ENCODE results near the gene RABGAP1L. TPM values are rescaled to one million over a fixed set of nuclear protein-coding genes. Genes with fewer than 3 reads are reported as not detected.
"Not testable (repeated sequence)": the region's sequence is repeated elsewhere in the genome, so short reads cannot be mapped to it uniquely, and the experiment has no call there.

Gene RABGAP1L
- total RNA-seq, 4 donors from 2014 or later: 42.4 to 74.5 (median 49.1) TPM

GRCh38 chr1:174689524-174689923 lies 530.2 kb downstream of the RABGAP1L start:
- H3K4me1 ChIP-seq: no peaks in the 10 kb centered on the region
- no peak overlapping the region for H3K4me3 ChIP-seq
- no peak overlapping the region for H3K27ac ChIP-seq
- DNase-seq (ENCODE audit: low spot score in 2 of 2): no peak
- H3K36me3 ChIP-seq: peaks cover 0 to 12% (median 0%) of the 10 kb centered on the region in 3 donors
- WGBS, 2 donors: 69 to 72% methylated on average over 1 of the region's 1 CpG
- TF ChIP-seq POLR2A (IDR thresholded peaks at IDR 0.05): no peak
- H3K9me3 ChIP-seq: no peaks in the 10 kb centered on the region
- no peaks in the 10 kb centered on the region for H3K27me3 ChIP-seq

DNA sequence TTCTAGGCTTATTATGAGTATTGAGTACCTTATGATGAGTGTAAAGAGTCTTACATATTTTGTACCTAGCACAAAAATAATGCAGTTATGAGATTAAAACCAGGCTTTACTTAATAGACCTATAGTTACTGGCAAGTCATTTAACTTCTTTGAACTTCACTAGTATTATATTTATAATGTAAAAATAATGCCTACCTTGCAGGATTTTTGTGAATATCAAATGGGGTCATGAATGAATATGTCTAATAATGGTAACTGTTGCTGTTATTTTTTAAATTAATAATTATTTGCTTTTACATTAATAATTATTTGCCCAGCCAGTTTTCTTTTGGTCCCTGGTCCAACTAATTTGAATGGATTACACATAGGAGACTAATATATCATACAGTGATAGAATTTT lies 530.9 kb downstream of the RABGAP1L start:
- no peak for TF ChIP-seq EP300 (IDR thresholded peaks at IDR 0.05)
- TF ChIP-seq CTCF (IDR thresholded peaks at IDR 0.05): no peak
- no peak for TF ChIP-seq POLR2A (IDR thresholded peaks at IDR 0.05)
- DNase-seq (ENCODE audit: low spot score in 2 of 2): no peak
- Histone ChIP-seq H3K4me3 (no peak overlapping the region), H3K4me1 (no peaks in the 10 kb centered on the region), H3K36me3 (peaks cover 0 to 6% (median 0%) of the 10 kb centered on the region in 3 donors), H3K9me3 (no peaks in the 10 kb centered on the region), H3K27ac (no peak overlapping the region), H3K27me3 (no peaks in the 10 kb centered on the region)

- H3K9me3 ChIP-seq: no peaks in the 10 kb centered on the region
- H3K4me3 ChIP-seq: no peak overlapping the region
- 77 to 91% methylated on average over 1 of the region's 1 CpG for WGBS, 2 donors
- no peaks in the 10 kb centered on the region for H3K27me3 ChIP-seq
- TF ChIP-seq EP300 (IDR thresholded peaks at IDR 0.05) (no peak), POLR2A (IDR thresholded peaks at IDR 0.05) (no peak), CTCF (IDR thresholded peaks at IDR 0.05) (no peak)
- no peak for DNase-seq (ENCODE audit: low spot score in 2 of 2)
- H3K36me3 ChIP-seq: no peaks in the 10 kb centered on the region
- no peak overlapping the region for H3K27ac ChIP-seq
- H3K4me1 ChIP-seq: no peaks in the 10 kb centered on the region
Measured at GRCh38 chr1:174692313-174692712, 533.0 kb downstream of the RABGAP1L start.

- DNase-seq (ENCODE audit: low spot score in 2 of 2): no peak
- H3K9me3 ChIP-seq: no peaks in the 10 kb centered on the region
- no peaks in the 10 kb centered on the region for H3K27me3 ChIP-seq
- no peak for TF ChIP-seq CTCF (IDR thresholded peaks at IDR 0.05)
- no peak for TF ChIP-seq EP300 (IDR thresholded peaks at IDR 0.05)
- no peak for TF ChIP-seq POLR2A (IDR thresholded peaks at IDR 0.05)
- no peaks in the 10 kb centered on the region for H3K36me3 ChIP-seq
- H3K4me3 ChIP-seq: no peak overlapping the region
- no peaks in the 10 kb centered on the region for H3K4me1 ChIP-seq
- WGBS, 2 donors: 58 to 65% methylated on average over 3 of the region's 3 CpGs
- H3K27ac ChIP-seq: no peak overlapping the region
Measured at GRCh38 chr1:174693085-174693484, 533.8 kb downstream of the RABGAP1L start.

DNA sequence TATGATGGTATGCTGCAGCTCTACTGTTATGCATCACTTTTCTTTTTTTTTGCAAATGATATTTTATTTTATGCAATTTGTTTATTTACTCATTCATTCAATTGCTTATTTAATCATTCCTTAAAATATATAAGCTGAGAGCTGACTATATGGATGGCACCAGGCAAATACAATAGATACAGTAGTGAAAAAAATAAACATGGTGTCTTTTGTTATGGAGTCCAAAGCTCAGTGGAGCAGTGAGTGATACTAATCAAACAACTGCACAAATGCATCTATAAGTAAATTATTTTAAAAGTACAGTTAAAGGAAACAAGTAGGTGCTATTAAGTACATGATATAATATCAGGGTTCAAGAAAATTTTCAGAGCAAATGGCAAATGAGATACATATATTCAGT lies 534.2 kb downstream of the RABGAP1L start:
- not testable (repeated sequence) for H3K4me3 ChIP-seq; DNase-seq (ENCODE audit: low spot score in 2 of 2); H3K27me3 ChIP-seq; H3K27ac ChIP-seq; H3K4me1 ChIP-seq; H3K9me3 ChIP-seq; H3K36me3 ChIP-seq

DNA sequence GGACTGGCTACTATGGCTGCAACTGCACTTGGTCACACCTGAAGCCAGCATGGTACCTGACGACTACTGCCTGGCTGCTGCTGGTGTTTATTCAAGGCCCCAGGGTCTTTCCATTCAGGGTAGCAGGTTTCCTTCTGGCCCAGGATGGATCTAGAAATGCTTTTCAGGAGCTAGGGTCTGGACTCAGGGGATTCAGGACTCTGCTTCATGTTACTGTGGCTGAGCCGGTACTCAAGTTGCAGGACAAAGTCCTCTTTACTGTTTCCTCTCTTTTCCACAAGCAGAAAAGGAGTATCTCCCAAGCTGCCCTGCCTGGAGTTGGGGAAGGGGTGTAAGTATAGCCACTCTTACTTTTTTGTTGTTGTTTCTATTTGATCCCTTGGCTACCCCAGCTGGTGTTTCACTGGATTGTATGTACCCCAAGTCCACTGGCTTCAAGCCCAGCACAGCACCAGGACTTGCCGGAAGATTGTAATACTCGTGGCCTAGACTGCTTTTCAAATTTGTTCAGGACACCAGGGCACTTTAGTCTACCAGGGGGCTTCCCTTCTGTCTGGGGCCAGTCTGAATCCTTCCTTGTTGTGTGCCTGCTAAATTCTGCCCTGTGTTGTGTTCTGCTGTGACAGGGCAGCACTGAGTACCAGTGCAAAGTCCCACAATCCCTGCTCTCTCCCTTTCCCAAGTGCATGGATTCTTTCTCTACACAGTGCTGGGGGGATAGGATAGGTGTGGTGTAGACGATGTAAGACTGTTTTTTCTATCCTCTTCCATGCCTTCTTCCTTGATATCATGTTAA lies 536.9 kb downstream of the RABGAP1L start:
- WGBS, 2 donors: 81 to 85% methylated on average over 5 of the region's 5 CpGs
- Histone ChIP-seq H3K36me3 (no peaks in the 10 kb centered on the region), H3K4me1 (no peaks in the 10 kb centered on the region), H3K9me3 (no peaks in the 10 kb centered on the region), H3K27me3 (no peaks in the 10 kb centered on the region), H3K27ac (no peak overlapping the region), H3K4me3 (no peak overlapping the region)
- TF ChIP-seq POLR2A (IDR thresholded peaks at IDR 0.05): no peak
- TF ChIP-seq CTCF (IDR thresholded peaks at IDR 0.05): no peak
- no peak for TF ChIP-seq EP300 (IDR thresholded peaks at IDR 0.05)
- DNase-seq (ENCODE audit: low spot score in 2 of 2): no peak
